Measurements from ENCODE around the gene IFNW1.
"Not testable (repeated sequence)": the region's sequence is repeated elsewhere in the genome, so short reads cannot be mapped to it uniquely, and the experiment has no call there.

Gene IFNW1

GRCh38 chr9:21154018-21154608 is 12.5 kb upstream of the IFNW1 start:
- Histone ChIP-seq H2AFZ (no peak overlapping the region), H3K4me1 (no peaks in the 10 kb centered on the region), H3K9ac (no peak overlapping the region), H3K79me2 (no peaks in the 10 kb centered on the region), H3K36me3 (ENCODE audit: control insufficient read depth, insufficient read depth, low read length) (no peaks in the 10 kb centered on the region), H3K9me3 (ENCODE audit: control insufficient read depth, low read length) (no peaks in the 10 kb centered on the region), H3K27me3 (ENCODE audit: control insufficient read depth, insufficient read depth, low read length) (no peaks in the 10 kb centered on the region), H3K4me2 (ENCODE audit: low read length) (no peak overlapping the region), H3K27ac (no peak overlapping the region), H3K4me3 (ENCODE audit: low read depth, low read length) (no peak overlapping the region)
- no peak for TF ChIP-seq CTCF (IDR thresholded peaks at IDR 0.05)

DNA sequence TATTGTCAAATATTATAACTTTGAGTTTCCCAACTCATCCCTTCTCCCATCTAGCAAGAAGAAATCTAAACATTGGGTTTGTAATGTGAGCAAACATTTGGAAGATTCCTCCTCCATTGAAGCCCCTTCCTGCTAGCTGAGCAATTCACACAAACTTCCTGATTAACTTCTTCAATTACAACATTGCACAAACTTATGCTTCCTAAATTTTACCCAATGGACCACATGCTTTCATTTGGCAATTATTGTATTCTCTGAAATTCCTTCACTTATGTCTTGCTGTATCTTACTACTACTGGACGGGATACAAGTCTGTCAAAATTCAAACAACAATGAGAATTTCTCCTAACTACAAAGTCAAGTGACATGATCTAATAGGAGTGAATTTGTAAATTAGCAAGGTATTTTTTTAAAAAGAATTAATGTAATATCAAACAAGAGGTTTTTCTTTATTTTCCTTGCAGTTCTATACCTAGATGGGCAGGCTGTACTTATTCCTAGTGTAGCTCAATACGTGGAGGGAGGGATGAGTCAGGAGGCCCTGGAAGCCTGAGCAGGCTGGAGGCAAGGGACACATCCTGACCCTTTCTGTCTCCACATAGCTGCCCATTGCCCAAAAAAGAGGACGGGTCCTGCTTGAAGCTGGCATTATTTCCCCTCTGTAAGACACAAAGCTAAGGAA is 11.8 kb upstream of the IFNW1 start:
- no peaks in the 10 kb centered on the region for H3K79me2 ChIP-seq
- no peaks in the 10 kb centered on the region for H3K27me3 ChIP-seq (ENCODE audit: control insufficient read depth, insufficient read depth, low read length)
- no peaks in the 10 kb centered on the region for H3K4me1 ChIP-seq
- H3K9ac ChIP-seq, result no peak overlapping the region
- no peak for TF ChIP-seq CTCF (IDR thresholded peaks at IDR 0.05)
- no peak overlapping the region for H2AFZ ChIP-seq
- no peak overlapping the region for H3K27ac ChIP-seq
- H3K4me3 ChIP-seq (ENCODE audit: low read depth, low read length), result no peak overlapping the region
- H3K36me3 ChIP-seq (ENCODE audit: control insufficient read depth, insufficient read depth, low read length), result no peaks in the 10 kb centered on the region
- H3K4me2 ChIP-seq (ENCODE audit: low read length), result no peak overlapping the region
- no peaks in the 10 kb centered on the region for H3K9me3 ChIP-seq (ENCODE audit: control insufficient read depth, low read length)

- TF ChIP-seq CTCF (IDR thresholded peaks at IDR 0.05), result no peak
- Histone ChIP-seq H3K27ac (no peak overlapping the region), H2AFZ (no peak overlapping the region), H3K4me1 (no peaks in the 10 kb centered on the region), H3K4me3 (ENCODE audit: low read depth, low read length) (no peak overlapping the region), H3K27me3 (ENCODE audit: control insufficient read depth, insufficient read depth, low read length) (no peaks in the 10 kb centered on the region), H3K36me3 (ENCODE audit: control insufficient read depth, insufficient read depth, low read length) (no peaks in the 10 kb centered on the region), H3K4me2 (ENCODE audit: low read length) (no peak overlapping the region), H3K9ac (no peak overlapping the region), H3K9me3 (ENCODE audit: control insufficient read depth, low read length) (no peaks in the 10 kb centered on the region), H3K79me2 (no peaks in the 10 kb centered on the region)
These were observed 3.0 kb upstream of the IFNW1 start for GRCh38 chr9:21144603-21145002.

- Histone ChIP-seq H3K9me3 (ENCODE audit: control insufficient read depth, low read length) (no peaks in the 10 kb centered on the region), H3K4me1 (no peaks in the 10 kb centered on the region), H3K36me3 (ENCODE audit: control insufficient read depth, insufficient read depth, low read length) (no peaks in the 10 kb centered on the region), H2AFZ (no peak overlapping the region), H3K27ac (no peak overlapping the region), H3K27me3 (ENCODE audit: control insufficient read depth, insufficient read depth, low read length) (no peaks in the 10 kb centered on the region), H3K79me2 (no peaks in the 10 kb centered on the region), H3K4me3 (ENCODE audit: low read depth, low read length) (no peak overlapping the region), H3K9ac (no peak overlapping the region), H3K4me2 (ENCODE audit: low read length) (no peak overlapping the region)
- TF ChIP-seq CTCF (IDR thresholded peaks at IDR 0.05), result no peak
These were observed 4.6 kb downstream of the IFNW1 start for GRCh38 chr9:21137020-21137419.

- Histone ChIP-seq H3K27ac (no peak overlapping the region), H3K79me2 (no peaks in the 10 kb centered on the region), H3K9ac (no peak overlapping the region), H2AFZ (no peak overlapping the region), H3K27me3 (ENCODE audit: control insufficient read depth, insufficient read depth, low read length) (no peaks in the 10 kb centered on the region), H3K4me1 (no peaks in the 10 kb centered on the region), H3K4me2 (ENCODE audit: low read length) (no peak overlapping the region), H3K4me3 (ENCODE audit: low read depth, low read length) (no peak overlapping the region), H3K36me3 (ENCODE audit: control insufficient read depth, insufficient read depth, low read length) (no peaks in the 10 kb centered on the region), H3K9me3 (ENCODE audit: control insufficient read depth, low read length) (no peaks in the 10 kb centered on the region)
- TF ChIP-seq CTCF (IDR thresholded peaks at IDR 0.05), result no peak
These were observed 5.9 kb downstream of the IFNW1 start for GRCh38 chr9:21135736-21136135.

- H3K4me2 ChIP-seq (ENCODE audit: low read length); H3K4me1 ChIP-seq; H2AFZ ChIP-seq; H3K9me3 ChIP-seq (ENCODE audit: control insufficient read depth, low read length); H3K4me3 ChIP-seq (ENCODE audit: low read depth, low read length); H3K27me3 ChIP-seq (ENCODE audit: control insufficient read depth, insufficient read depth, low read length); H3K79me2 ChIP-seq; H3K27ac ChIP-seq; H3K36me3 ChIP-seq (ENCODE audit: control insufficient read depth, insufficient read depth, low read length); H3K9ac ChIP-seq: not testable (repeated sequence)
These were observed 13.4 kb downstream of the IFNW1 start for GRCh38 chr9:21128186-21128585.
